Measurements from ENCODE around the gene C17orf100.

C17orf100 gene

GRCh38 chr17:6668727-6669425 is 17.3 kb downstream of the C17orf100 start:
- no peak for TF ChIP-seq CTCF (IDR thresholded peaks at IDR 0.05)

DNA sequence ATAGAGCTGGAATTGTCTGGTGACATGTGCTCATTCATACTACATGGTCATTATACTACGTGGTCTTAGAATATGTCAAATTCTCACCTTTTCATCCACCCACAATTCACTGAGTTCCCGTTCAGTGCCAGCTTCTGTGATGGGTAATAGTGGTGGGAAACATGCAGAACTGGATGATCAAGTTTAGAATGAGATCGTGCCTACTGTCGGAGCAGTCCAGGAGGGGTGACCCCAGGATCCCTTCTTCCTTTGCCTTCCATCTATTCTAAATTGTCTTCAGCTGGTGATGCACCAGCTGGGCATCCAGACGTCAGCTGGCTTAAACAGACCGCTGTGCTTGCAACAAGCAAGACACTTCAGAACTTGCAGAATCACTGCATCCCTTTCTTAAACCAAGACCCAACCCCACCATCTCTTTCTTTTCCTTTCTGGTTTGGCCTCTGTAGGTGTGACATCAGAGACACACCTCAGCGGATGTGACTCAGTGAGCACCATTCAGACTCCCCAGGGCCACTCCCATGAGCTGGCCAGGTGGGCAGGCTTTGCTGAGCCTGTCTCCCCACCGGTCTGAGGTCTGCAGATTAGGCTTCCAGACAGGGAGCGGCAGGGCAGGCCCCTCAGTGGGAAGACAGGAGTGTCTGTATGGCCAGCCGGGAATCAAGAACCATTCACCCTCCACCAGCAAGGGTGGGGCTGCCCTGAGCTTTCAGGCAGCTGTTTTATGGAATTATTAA is 18.1 kb downstream of the C17orf100 start:
- TF ChIP-seq CTCF (IDR thresholded peaks at IDR 0.05) = no peak

DNA sequence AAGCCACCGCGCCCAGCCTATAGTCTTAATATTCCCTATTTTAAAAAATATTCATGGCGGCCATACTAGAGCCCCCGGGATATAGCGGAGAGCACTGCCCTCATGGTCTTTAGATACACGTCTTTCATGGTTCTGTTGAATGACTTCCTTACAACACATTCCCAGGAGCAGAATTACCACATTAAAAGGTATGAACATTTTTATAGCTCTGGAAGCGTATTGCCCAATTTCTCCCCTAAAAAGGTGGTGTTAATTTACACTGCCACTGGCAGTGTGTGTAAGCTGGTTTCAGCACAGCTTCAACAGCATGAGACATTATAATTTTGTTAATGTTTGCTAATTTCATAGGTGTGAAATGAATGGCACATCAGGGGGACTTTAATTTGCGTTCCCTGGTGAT is 19.0 kb downstream of the C17orf100 start:
- no peak for TF ChIP-seq CTCF (IDR thresholded peaks at IDR 0.05)

- TF ChIP-seq CTCF (IDR thresholded peaks at IDR 0.05) = no peak
These were observed 19.4 kb downstream of the C17orf100 start for GRCh38 chr17:6670999-6671398.

DNA sequence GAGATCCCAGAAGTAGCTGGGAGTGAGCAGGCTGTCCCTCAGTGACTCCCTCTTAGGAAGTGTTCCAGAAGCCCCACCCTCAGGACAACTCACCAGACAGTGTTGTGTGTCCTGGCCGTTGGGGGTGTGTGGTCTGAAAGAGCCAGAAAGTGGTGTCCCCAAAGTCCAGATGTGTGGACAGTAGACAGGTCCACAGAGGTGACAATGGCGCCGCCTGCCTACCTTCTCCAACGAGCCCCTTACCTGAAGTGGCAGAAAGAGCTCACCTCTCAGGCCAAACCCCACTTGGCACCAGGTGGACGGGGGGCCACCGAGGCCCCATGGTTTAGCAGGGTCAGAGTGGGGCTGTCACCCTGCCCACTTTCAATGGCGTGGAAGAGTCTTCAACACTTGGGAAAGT is 19.9 kb downstream of the C17orf100 start:
- no peak for TF ChIP-seq CTCF (IDR thresholded peaks at IDR 0.05)

- TF ChIP-seq CTCF (IDR thresholded peaks at IDR 0.05) = no peak
These were observed 23.0 kb downstream of the C17orf100 start for GRCh38 chr17:6674586-6674985.

- no peak for TF ChIP-seq CTCF (IDR thresholded peaks at IDR 0.05)
These were observed 23.8 kb downstream of the C17orf100 start for GRCh38 chr17:6675201-6675825.

Measured in LNCAP (cell line).